GM12873 (cell line): ENCODE data around the gene CPSF2.

Source experiments
- TF ChIP-seq, protein P1 (sequence below): IDR thresholded peaks from 2 replicates; pipeline ENCODE4 v1.5.1; 2012; ENCODE audit warnings: low read depth, mild to moderate bottlenecking, moderate library complexity, low read length, control low read depth; ENCODE audit not compliant: insufficient read depth; ENCODE audit errors: missing control alignments

The CPSF2 gene

GRCh38 chr14:92215579-92215978, 93.8 kb downstream of the CPSF2 start:
- TF ChIP-seq, protein P1, sequence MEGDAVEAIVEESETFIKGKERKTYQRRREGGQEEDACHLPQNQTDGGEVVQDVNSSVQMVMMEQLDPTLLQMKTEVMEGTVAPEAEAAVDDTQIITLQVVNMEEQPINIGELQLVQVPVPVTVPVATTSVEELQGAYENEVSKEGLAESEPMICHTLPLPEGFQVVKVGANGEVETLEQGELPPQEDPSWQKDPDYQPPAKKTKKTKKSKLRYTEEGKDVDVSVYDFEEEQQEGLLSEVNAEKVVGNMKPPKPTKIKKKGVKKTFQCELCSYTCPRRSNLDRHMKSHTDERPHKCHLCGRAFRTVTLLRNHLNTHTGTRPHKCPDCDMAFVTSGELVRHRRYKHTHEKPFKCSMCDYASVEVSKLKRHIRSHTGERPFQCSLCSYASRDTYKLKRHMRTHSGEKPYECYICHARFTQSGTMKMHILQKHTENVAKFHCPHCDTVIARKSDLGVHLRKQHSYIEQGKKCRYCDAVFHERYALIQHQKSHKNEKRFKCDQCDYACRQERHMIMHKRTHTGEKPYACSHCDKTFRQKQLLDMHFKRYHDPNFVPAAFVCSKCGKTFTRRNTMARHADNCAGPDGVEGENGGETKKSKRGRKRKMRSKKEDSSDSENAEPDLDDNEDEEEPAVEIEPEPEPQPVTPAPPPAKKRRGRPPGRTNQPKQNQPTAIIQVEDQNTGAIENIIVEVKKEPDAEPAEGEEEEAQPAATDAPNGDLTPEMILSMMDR = no peak

DNA sequence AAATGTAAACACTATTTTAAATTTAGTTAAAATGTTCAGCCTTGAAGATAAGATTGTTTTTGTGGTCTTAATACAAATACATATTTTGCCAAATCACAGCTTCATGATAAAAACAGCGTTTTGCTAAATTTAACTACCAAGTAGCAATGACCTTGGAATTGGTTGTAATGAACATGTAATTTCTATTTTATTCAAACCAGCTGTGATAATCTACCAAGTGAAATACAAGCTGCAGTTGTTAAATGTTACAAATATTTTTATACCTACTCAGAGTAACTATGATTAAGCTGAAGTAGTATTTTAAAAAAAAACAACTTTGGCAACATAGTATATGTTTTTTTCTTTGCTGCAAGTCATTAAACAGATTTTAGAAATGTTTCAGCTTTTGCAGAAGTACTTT, 96.2 kb downstream of the CPSF2 start:
- TF ChIP-seq, protein P1 = no peak
